Measurements from ENCODE around the gene CYTH1.

- no peak for TF ChIP-seq CTCF (IDR thresholded peaks at IDR 0.05)
- TF ChIP-seq POLR2A (IDR thresholded peaks at IDR 0.05) = no peak
These were observed 98.0 kb downstream of the CYTH1 start for GRCh38 chr17:78684026-78684425.

Data from Peyer's patch (tissue), 4 donors.